Measurements from ENCODE around the gene IL13RA1. TPM values are rescaled to one million over a fixed set of nuclear protein-coding genes. Genes with fewer than 3 reads are reported as not detected.

The IL13RA1 gene
- total RNA-seq, 1 donor from 2014 or later: 1.1 TPM

- no peaks in the 10 kb centered on the region for H3K27me3 Mint-ChIP-seq (ENCODE audit: unreplicated experiment)
- no peaks in the 10 kb centered on the region for H3K4me1 Mint-ChIP-seq (ENCODE audit: low read depth, unreplicated experiment)
- no peak for TF ChIP-seq CTCF (IDR thresholded peaks at IDR 0.05; ENCODE audit: partially characterized antibody, unreplicated experiment)
- H3K4me3 Mint-ChIP-seq (ENCODE audit: unreplicated experiment): no peak overlapping the region
- no peak for DNase-seq
- no peaks in the 10 kb centered on the region for H3K36me3 Mint-ChIP-seq (ENCODE audit: unreplicated experiment)
- no peak overlapping the region for H3K27ac Mint-ChIP-seq (ENCODE audit: unreplicated experiment)
- H3K9me3 Mint-ChIP-seq (ENCODE audit: unreplicated experiment): no peaks in the 10 kb centered on the region
These were observed 9.1 kb downstream of the IL13RA1 start for GRCh38 chrX:118736394-118737010.

DNA sequence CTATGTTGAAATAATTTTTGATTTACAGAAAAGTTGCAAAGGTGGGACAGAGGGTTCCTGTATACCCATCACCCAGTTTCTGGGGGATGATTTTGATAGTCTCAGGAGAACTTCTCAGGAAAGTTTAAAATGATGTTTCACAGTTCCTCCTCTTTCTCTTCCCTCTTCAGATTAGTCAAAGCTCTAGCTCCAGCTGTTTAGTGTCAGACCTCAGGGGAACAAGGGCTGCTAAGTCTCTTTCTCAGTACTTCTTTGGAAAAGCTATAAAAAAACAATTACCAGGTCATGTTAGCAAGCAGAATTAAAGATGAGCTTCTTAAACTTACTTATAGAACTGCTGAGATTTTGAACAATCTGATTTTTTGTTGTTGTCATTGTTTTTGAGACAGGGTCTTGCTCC lies 12.2 kb downstream of the IL13RA1 start:
- Mint-ChIP-seq H3K27ac (ENCODE audit: unreplicated experiment) (no peak overlapping the region), H3K4me3 (ENCODE audit: unreplicated experiment) (no peak overlapping the region), H3K36me3 (ENCODE audit: unreplicated experiment) (no peaks in the 10 kb centered on the region), H3K27me3 (ENCODE audit: unreplicated experiment) (no peaks in the 10 kb centered on the region), H3K4me1 (ENCODE audit: low read depth, unreplicated experiment) (no peaks in the 10 kb centered on the region), H3K9me3 (ENCODE audit: unreplicated experiment) (no peaks in the 10 kb centered on the region)
- no peak for TF ChIP-seq CTCF (IDR thresholded peaks at IDR 0.05; ENCODE audit: partially characterized antibody, unreplicated experiment)
- no peak for DNase-seq

DNA sequence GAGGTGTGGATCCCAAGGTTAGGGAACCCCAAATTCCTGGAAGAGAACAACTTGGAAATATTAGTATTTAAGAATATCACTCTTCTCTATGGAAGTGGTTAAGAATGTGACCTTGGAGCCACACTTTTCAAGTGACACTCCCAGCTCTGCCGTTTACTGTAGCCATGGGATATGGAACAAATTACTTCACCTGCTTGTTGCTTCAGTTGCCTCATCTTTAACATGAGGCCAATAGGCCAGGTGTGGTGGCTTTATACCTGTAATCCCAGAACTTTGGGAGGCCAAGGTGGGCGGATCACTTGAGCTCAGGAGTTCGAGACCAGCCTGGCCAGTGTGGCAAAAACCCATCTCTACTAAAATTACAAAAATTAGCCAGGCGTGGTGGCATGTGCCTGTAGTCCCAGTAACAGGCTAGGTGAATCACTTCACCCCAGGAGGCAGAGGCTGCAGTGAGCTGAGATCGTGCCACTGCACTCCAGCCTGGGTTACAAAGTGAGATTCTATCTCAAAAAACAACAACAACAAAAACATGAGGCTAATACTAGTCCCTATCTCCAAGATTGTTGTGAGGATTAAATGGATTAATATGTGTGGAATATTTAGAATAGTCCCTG lies 13.0 kb downstream of the IL13RA1 start:
- H3K4me3 Mint-ChIP-seq (ENCODE audit: unreplicated experiment): no peak overlapping the region
- H3K4me1 Mint-ChIP-seq (ENCODE audit: low read depth, unreplicated experiment): no peaks in the 10 kb centered on the region
- H3K36me3 Mint-ChIP-seq (ENCODE audit: unreplicated experiment): no peaks in the 10 kb centered on the region
- no peaks in the 10 kb centered on the region for H3K27me3 Mint-ChIP-seq (ENCODE audit: unreplicated experiment)
- H3K27ac Mint-ChIP-seq (ENCODE audit: unreplicated experiment): no peak overlapping the region
- H3K9me3 Mint-ChIP-seq (ENCODE audit: unreplicated experiment): no peaks in the 10 kb centered on the region
- DNase-seq: no peak
- no peak for TF ChIP-seq CTCF (IDR thresholded peaks at IDR 0.05; ENCODE audit: partially characterized antibody, unreplicated experiment)

- no peaks in the 10 kb centered on the region for H3K4me1 Mint-ChIP-seq (ENCODE audit: low read depth, unreplicated experiment)
- H3K4me3 Mint-ChIP-seq (ENCODE audit: unreplicated experiment): no peak overlapping the region
- no peak for DNase-seq
- no peaks in the 10 kb centered on the region for H3K36me3 Mint-ChIP-seq (ENCODE audit: unreplicated experiment)
- no peak overlapping the region for H3K27ac Mint-ChIP-seq (ENCODE audit: unreplicated experiment)
- no peaks in the 10 kb centered on the region for H3K27me3 Mint-ChIP-seq (ENCODE audit: unreplicated experiment)
- TF ChIP-seq CTCF (IDR thresholded peaks at IDR 0.05; ENCODE audit: partially characterized antibody, unreplicated experiment): no peak
- H3K9me3 Mint-ChIP-seq (ENCODE audit: unreplicated experiment): no peaks in the 10 kb centered on the region
These were observed 14.8 kb downstream of the IL13RA1 start for GRCh38 chrX:118742176-118742575.

DNA sequence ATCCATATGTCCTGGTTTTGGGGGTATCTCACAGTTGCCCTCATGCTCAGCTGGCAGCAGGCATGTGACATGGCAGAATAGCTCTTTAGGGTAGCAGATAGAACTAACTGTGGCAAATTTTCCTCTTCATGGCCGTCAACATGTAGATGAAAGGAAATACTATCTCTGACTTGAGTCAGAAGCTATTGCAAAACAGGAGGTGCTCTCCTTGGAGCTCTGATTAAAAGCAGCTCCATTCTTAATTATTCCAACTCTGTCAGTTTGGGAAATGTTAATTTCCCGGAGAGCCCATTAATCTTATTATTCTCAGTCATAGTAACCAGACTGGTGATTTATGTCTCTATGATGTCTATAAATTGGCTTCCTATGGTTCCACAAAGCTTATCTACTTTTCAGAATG lies 18.2 kb downstream of the IL13RA1 start:
- no peaks in the 10 kb centered on the region for H3K9me3 Mint-ChIP-seq (ENCODE audit: unreplicated experiment)
- DNase-seq: no peak
- H3K4me3 Mint-ChIP-seq (ENCODE audit: unreplicated experiment): no peak overlapping the region
- H3K4me1 Mint-ChIP-seq (ENCODE audit: low read depth, unreplicated experiment): no peaks in the 10 kb centered on the region
- H3K36me3 Mint-ChIP-seq (ENCODE audit: unreplicated experiment): no peaks in the 10 kb centered on the region
- H3K27ac Mint-ChIP-seq (ENCODE audit: unreplicated experiment): no peak overlapping the region
- TF ChIP-seq CTCF (IDR thresholded peaks at IDR 0.05; ENCODE audit: partially characterized antibody, unreplicated experiment): no peak
- H3K27me3 Mint-ChIP-seq (ENCODE audit: unreplicated experiment): no peaks in the 10 kb centered on the region
